ENCODE data around the gene PDF.
A peak's percentile ranks its signal among the peaks of the same experiment; 100 is the strongest.
"Not testable (repeated sequence)": the region's sequence is repeated elsewhere in the genome, so short reads cannot be mapped to it uniquely, and the experiment has no call there.

Gene PDF

GRCh38 chr16:69315486-69316311 lies 14.7 kb downstream of the PDF start:
- no peak for DNase-seq

- no peak for DNase-seq
These were observed 15.9 kb downstream of the PDF start for GRCh38 chr16:69314534-69314933.

- DNase-seq: no peak
These were observed 16.9 kb downstream of the PDF start for GRCh38 chr16:69313469-69313868.

GRCh38 chr16:69311533-69312387 lies 18.6 kb downstream of the PDF start:
- peak; percentile 52 for DNase-seq

GRCh38 chr16:69310653-69311532 lies 19.5 kb downstream of the PDF start, which contains the start of gene VPS4A:
VPS4A (plus strand) TSS chr16:69311350; CDS start chr16:69311512, 162 bp downstream.
- DNase-seq: peak; percentile 97

- DNase-seq: no peak
These were observed 21.1 kb downstream of the PDF start for GRCh38 chr16:69309316-69309715.

GRCh38 chr16:69307856-69308255 lies 22.5 kb downstream of the PDF start:
- no peak for DNase-seq

GRCh38 chr16:69307091-69307490 lies 23.3 kb downstream of the PDF start:
- DNase-seq: no peak

GRCh38 chr16:69306031-69306430 lies 24.4 kb downstream of the PDF start:
- DNase-seq: no peak

GRCh38 chr16:69302301-69302700 lies 28.1 kb downstream of the PDF start:
- DNase-seq: no peak

- no peak for DNase-seq
These were observed 28.5 kb downstream of the PDF start for GRCh38 chr16:69301861-69302260.

GRCh38 chr16:69301187-69301586 lies 29.2 kb downstream of the PDF start:
- DNase-seq: no peak

GRCh38 chr16:69298261-69298660 lies 32.1 kb downstream of the PDF start:
- DNase-seq: no peak

GRCh38 chr16:69296771-69297170 lies 33.6 kb downstream of the PDF start:
- not testable (repeated sequence) for DNase-seq

- no peak for DNase-seq
These were observed 36.3 kb downstream of the PDF start for GRCh38 chr16:69294051-69294450.

- peak; percentile 6 for DNase-seq
These were observed 37.0 kb downstream of the PDF start for GRCh38 chr16:69293401-69293800.

GRCh38 chr16:69291657-69292056 lies 38.7 kb downstream of the PDF start:
- DNase-seq: not testable (repeated sequence)

GRCh38 chr16:69286941-69287713 lies 43.3 kb downstream of the PDF start:
- DNase-seq: peak; percentile 48

GRCh38 chr16:69285240-69285639 lies 45.1 kb downstream of the PDF start:
- DNase-seq: no peak

- DNase-seq: no peak
These were observed 46.5 kb downstream of the PDF start for GRCh38 chr16:69283851-69284250.

GRCh38 chr16:69277413-69277812 lies 53.0 kb downstream of the PDF start:
- no peak for DNase-seq
